Activated naive CD8-positive, alpha-beta T cell (primary cell): ENCODE results near the gene NAB2.
A peak's percentile ranks its signal among the peaks of the same experiment; 100 is the strongest.

Experiments used
- H3K27ac Mint-ChIP-seq: one replicate; pipeline ENCODE4 v1.8.0; 2021; ENCODE audit warnings: mixed read lengths
- H3K27me3 Mint-ChIP-seq: one replicate; pipeline ENCODE4 v1.8.0; 2021; ENCODE audit warnings: mixed read lengths
- H3K36me3 Mint-ChIP-seq: one replicate; pipeline ENCODE4 v1.8.0; 2021; ENCODE audit warnings: mixed read lengths
- H3K4me1 Mint-ChIP-seq: one replicate; pipeline ENCODE4 v1.8.0; 2021; ENCODE audit warnings: low read depth, mixed read lengths
- H3K4me3 Mint-ChIP-seq: one replicate; pipeline ENCODE4 v1.8.0; 2021; ENCODE audit warnings: mild to moderate bottlenecking, mixed read lengths
- H3K9me3 Mint-ChIP-seq: one replicate; pipeline ENCODE4 v1.8.0; 2021; ENCODE audit warnings: low read depth, mixed read lengths

NAB2 gene

DNA sequence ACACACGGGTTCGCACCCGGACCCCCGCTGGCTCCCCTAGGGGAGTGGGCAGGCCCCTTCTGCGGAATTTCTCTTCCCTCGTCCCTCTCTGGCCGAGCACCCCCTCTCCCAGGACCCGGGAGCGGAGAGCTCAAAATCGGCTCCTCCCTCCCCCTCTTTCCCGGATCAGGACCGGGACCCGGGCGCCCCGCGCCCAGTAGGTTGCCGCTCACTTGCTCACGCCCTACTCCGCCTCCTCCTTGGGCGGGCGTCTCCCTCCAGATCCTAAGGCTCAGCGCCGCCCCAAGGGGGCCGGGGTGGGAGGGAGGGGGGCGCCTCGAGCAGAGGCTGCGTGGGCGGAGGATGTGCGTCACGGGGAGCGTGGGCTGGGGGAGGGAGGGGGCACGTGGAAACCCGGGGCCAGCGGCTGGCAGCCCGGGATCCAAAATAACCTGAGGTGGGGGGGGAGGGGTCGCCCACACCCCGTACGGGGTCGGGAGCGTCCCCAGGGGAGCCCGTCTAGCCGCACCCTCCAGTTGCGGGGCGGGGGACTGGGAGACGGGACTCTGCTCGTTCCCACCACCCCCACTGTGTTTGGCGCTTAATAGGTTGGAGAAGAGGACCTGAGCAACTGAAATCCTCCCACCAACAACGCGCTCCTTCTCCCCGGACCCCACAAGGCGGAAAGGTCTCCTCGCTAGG, 1.8 kb upstream of the NAB2 start:
- peaks cover 52% of the 10 kb centered on the region for H3K4me1 Mint-ChIP-seq
- peak overlapping the region; percentile 93 for H3K4me3 Mint-ChIP-seq
- H3K27me3 Mint-ChIP-seq = no peaks in the 10 kb centered on the region
- no peaks in the 10 kb centered on the region for H3K9me3 Mint-ChIP-seq
- peak overlapping the region; percentile 97 for H3K27ac Mint-ChIP-seq
- H3K36me3 Mint-ChIP-seq = no peaks in the 10 kb centered on the region

DNA sequence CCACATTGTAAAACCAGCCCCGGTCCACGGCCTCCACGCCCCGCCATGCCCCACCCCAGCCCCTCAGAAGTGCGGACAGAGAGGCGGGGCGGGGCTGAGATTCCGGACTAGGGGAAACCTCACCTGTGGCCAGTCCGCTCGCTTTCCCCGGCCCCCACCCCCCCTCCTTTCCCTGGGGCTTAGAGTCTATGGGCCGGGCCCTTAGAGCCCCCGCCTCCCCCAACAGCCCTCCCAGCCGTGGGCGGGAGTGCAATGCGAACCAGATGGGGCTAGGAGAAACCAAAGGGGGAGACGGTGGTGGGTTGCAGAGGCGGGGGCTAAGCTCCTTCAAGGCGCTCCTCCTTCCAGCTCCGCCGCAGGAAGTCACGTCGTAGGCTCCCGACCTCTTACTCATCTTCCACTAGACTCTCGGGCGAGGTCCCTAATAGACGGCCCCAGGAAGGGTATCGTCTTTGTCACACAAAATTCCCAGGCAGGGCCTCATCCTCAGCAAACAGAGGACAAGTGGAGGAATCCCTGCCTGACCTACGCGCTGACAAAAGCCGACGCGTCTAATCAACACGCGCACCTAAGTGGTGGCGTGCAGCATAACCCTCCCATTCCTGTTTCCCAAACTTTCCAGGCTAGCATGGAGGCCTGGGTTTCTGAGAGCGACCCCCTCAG, 1.1 kb upstream of the NAB2 start:
- Mint-ChIP-seq H3K9me3 (no peaks in the 10 kb centered on the region), H3K27me3 (no peaks in the 10 kb centered on the region), H3K27ac (peak overlapping the region; percentile 96), H3K4me1 (peaks cover 58% of the 10 kb centered on the region), H3K36me3 (no peaks in the 10 kb centered on the region), H3K4me3 (peak overlapping the region; percentile 93)

DNA sequence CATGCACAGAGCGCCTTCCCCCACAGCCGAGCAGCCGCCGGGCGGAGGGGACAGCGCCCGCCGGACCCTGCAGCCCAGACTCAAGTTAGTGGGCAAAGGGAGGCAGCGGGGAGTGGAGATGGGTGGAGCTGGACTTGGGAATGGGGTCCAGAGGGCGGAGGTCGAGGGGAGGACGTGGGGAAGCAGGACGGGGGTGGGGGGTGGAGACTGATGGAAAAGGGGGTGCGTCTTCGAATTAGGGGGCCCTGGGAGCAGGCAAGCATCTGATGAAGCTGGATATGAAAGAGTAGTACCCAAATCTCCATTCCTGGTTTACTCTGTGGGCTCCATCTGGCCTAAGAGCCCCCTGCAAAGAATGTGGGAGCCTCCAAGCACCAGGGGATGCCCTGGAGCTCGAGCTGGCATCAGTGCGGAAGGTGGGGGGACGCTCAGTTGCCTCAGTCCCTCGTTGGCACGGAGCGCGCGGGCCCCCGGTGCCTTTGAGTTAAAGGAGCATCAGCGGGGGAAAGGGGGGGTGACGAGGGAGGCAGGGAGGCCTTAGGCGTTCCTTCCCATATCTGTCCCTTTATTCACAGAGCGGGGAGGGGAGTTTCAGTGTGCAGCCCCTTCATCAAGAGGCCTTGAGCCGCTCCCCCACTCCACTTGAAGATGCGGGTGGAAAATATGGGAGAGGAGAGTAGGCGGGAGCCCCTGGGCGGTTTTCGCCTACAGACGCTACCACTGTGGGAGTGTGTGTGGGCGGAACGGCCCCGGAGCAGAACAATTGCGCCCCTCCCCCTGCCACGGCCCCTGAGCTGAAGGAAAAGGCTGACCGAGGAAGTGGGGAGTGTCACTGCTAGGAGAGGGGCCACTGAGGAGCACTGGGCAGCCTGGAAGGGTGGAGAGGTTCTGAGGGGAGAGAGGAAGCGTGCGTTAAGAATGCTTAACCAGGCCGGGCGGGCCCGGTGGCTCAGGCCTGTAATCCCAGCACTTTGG, 644 bp downstream of the NAB2 start:
- Mint-ChIP-seq H3K4me1 (peaks cover 63% of the 10 kb centered on the region), H3K27me3 (no peaks in the 10 kb centered on the region), H3K4me3 (peak overlapping the region; percentile 95), H3K9me3 (no peaks in the 10 kb centered on the region), H3K36me3 (no peaks in the 10 kb centered on the region), H3K27ac (peak overlapping the region; percentile 89)

DNA sequence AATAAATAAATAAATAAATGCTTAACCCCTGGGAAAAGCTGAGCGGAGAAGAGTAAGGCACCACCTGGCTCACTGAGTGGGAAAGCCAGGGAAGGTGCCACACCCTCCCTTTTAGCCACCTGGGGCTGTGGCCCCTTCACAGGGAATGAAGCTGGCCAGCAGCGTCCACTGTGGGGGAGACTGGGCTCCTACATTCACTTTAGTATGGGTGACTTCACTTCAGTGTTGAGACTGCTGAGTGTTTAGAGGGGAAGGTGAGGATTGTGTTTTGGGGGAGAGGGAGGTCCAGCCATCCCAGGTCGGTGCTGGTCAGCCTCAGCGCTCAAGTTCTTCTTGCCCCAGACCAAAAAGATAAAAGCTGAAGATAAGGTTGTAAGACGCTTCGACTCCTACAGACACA, 1.6 kb downstream of the NAB2 start:
- no peaks in the 10 kb centered on the region for H3K36me3 Mint-ChIP-seq
- no peaks in the 10 kb centered on the region for H3K9me3 Mint-ChIP-seq
- H3K4me1 Mint-ChIP-seq = peaks cover 61% of the 10 kb centered on the region
- H3K4me3 Mint-ChIP-seq = peak overlapping the region; percentile 95
- no peaks in the 10 kb centered on the region for H3K27me3 Mint-ChIP-seq
- peak overlapping the region; percentile 84 for H3K27ac Mint-ChIP-seq

DNA sequence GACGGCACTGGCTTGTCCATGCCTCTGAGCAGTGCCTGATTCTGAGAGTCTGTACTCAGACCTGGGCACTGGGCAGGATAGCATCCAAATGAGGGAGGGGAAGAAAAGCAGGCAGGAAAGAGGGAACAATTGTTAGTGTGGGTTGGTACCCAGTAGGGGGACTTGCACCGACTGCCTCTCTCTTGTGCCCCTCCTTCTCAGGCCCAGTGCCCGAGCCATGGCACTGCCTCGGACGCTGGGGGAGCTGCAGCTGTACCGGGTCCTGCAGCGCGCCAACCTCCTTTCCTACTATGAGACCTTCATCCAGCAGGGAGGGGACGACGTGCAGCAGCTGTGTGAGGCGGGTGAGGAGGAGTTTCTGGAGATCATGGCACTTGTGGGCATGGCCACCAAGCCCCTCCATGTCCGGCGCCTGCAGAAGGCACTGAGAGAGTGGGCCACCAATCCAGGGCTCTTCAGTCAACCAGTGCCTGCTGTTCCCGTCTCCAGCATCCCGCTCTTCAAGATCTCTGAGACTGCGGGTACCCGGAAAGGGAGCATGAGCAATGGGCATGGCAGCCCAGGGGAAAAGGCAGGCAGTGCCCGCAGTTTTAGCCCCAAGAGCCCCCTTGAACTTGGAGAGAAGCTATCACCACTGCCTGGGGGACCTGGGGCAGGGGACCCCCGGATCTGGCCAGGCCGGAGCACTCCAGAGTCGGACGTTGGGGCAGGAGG, 2.2 kb downstream of the NAB2 start:
- Mint-ChIP-seq H3K36me3 (peaks cover under 1% of the 10 kb centered on the region), H3K27ac (peak overlapping the region; percentile 84), H3K4me3 (peak overlapping the region; percentile 95), H3K4me1 (peaks cover 56% of the 10 kb centered on the region), H3K9me3 (no peaks in the 10 kb centered on the region), H3K27me3 (no peaks in the 10 kb centered on the region)

DNA sequence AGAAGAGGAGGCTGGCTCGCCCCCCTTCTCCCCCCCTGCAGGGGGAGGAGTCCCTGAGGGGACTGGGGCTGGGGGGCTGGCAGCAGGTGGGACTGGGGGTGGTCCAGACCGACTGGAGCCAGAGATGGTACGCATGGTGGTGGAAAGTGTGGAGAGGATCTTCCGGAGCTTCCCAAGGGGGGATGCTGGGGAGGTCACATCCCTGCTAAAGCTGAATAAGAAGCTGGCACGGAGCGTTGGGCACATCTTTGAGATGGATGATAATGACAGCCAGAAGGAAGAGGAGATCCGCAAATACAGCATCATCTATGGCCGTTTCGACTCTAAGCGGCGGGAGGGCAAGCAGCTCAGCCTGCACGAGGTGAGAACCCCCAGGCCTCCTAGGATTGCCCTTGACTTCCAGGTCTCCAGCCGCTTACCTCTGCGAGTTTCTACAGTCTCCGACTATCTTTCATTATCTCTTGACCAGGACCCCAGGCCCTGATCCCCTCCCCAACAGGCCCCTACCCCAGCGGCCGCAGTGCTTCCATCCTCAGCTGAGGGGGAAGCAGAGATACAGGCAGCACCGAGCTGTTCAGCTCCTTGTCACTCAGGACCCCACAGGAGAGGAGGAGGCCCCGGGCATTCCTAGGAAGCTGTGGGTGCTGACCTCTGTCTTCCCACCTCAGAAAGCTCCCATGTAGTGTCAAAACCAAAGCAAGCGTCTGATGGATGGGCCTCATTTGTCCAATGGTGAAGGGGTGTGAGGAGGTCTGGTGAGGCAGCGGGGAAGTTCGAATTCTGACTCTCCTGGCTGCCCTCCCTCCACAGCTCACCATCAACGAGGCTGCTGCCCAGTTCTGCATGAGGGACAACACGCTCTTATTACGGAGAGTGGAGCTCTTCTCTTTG, 3.0 kb downstream of the NAB2 start:
- Mint-ChIP-seq H3K4me1 (peaks cover 53% of the 10 kb centered on the region), H3K27me3 (no peaks in the 10 kb centered on the region), H3K27ac (peak overlapping the region; percentile 83), H3K36me3 (peaks cover 3% of the 10 kb centered on the region), H3K4me3 (peak overlapping the region; percentile 95), H3K9me3 (no peaks in the 10 kb centered on the region)

DNA sequence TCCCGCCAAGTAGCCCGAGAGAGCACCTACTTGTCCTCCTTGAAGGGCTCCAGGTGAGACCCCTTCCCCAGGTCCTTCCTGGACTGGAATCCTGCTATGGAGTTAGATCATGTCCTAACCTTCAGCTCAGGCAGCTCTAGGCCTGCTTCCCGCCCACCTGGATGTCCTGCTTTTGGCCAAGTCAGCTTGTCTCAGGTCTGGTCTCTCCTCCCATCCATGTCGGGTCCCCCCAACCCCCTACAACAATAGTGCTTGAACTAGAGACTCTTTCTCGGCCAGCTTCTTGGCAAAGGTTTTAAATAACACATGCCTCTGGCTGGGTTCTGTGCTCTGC, 3.6 kb downstream of the NAB2 start:
- no peaks in the 10 kb centered on the region for H3K9me3 Mint-ChIP-seq

DNA sequence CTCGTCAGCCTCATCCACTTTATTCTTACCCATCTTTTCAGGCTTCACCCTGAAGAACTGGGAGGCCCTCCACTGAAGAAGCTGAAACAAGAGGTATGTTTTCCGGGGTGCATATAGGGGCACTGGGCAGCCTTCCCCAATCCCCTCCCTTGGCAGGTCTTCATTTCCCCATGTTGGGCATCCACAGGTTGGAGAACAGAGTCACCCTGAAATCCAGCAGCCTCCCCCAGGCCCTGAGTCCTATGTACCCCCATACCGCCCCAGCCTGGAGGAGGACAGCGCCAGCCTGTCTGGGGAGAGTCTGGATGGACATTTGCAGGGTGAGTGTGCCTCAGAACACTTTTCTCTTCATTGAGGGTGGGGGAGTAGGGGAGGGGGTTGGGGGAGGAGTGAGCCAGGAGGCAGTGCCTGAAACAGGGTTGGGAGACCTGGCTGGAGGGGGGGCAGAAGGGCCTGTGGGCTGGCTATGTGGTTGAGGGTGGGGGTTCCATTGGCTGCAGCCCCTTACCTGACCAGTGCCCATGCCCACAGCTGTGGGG, 4.0 kb downstream of the NAB2 start:
- peak overlapping the region; percentile 80 for H3K4me3 Mint-ChIP-seq
- H3K36me3 Mint-ChIP-seq = peaks cover 3% of the 10 kb centered on the region
- peaks cover 51% of the 10 kb centered on the region for H3K4me1 Mint-ChIP-seq

More for the DNA sequence above, 3.6 kb downstream of the NAB2 start:
- peaks cover 53% of the 10 kb centered on the region for H3K4me1 Mint-ChIP-seq
- H3K36me3 Mint-ChIP-seq = peaks cover 3% of the 10 kb centered on the region
- no peaks in the 10 kb centered on the region for H3K27me3 Mint-ChIP-seq
- peak overlapping the region; percentile 74 for H3K4me3 Mint-ChIP-seq
- peak overlapping the region; percentile 83 for H3K27ac Mint-ChIP-seq

DNA sequence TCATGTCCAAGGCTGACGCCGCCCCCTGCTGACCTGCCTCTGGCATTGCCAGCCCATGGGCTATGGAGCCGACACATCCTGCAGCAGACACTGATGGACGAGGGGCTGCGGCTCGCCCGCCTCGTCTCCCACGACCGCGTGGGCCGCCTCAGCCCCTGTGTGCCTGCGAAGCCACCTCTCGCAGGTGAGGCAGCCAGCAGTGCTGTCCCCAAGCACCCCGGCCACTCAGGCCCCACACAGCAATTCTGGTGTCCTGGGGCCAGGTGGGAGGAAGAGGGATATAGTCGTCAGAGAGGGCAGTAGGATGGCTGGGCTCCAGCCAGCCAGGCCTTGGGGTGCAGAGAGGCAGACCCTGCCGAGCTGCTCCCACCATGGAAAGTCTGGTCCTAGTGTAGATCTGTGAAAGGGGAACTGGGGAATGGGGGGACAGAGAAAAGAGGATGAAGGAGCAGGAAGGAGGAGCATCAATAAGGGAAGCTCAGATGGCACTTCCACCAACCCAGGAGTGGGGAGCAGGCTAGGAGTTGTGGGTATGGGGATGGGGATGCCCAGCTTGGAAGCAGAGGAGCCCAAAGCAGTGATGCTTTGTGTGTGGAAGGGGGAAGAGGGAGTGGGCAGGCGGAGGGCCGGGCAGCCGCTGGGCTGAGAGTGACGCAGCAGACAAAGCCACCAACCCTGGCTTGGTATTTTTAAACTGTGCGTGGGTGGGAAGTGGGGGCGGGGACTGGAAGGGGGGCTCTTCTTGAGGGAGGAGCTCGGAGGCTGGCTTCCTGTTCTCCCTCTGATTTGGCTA, 4.7 kb downstream of the NAB2 start:
- peak overlapping the region; percentile 87 for H3K27ac Mint-ChIP-seq
- H3K27me3 Mint-ChIP-seq = no peaks in the 10 kb centered on the region
- no peaks in the 10 kb centered on the region for H3K9me3 Mint-ChIP-seq
- H3K4me3 Mint-ChIP-seq = peak overlapping the region; percentile 80
- peaks cover 3% of the 10 kb centered on the region for H3K36me3 Mint-ChIP-seq
- H3K4me1 Mint-ChIP-seq = peaks cover 52% of the 10 kb centered on the region

More for the DNA sequence above, 4.0 kb downstream of the NAB2 start:
- no peaks in the 10 kb centered on the region for H3K9me3 Mint-ChIP-seq
- no peaks in the 10 kb centered on the region for H3K27me3 Mint-ChIP-seq
- peak overlapping the region; percentile 83 for H3K27ac Mint-ChIP-seq

DNA sequence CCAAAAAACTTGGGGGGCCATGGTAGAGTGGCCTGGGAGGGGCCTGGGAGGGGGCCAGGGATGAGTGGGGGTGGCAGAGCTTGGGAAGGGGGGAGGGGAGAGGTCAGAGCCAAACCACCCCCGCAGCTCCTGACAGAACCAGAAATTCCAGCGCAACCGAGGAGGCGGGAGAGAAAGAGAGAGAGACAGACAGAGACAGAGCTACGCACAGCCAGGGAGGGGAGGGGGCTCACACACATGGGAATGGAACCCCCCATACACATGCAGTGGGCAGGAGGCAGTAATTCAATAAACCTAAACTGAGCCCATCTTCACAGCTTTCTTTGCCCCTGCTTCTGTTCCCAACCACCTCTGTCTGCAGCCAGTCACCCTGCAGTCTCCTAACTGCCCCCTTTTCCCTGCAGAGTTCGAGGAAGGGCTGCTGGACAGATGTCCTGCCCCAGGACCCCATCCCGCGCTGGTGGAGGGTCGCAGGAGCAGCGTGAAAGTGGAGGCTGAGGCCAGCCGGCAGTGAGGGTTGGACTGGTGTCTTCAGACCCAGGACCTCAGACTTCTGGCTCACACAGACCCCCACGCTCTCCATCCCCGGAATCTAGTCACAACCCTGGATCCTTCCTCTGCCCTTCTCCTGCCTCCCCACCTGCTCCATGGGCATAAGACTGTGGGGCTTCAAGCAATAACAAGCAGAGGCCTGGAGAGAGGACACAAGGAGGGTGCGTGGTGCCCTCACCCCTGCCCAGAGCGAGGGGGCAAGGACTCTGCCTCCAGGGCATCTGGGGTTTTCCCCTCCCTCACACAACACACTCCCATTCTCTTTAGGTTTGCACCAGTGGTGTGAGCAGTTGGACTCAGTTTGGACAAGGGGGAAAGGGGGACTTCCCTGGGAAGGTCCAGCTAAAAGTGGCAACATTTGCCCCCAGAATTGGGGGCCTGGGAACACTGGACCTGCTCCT, 5.6 kb downstream of the NAB2 start:
- H3K4me3 Mint-ChIP-seq = peak overlapping the region; percentile 57
- H3K4me1 Mint-ChIP-seq = peaks cover 54% of the 10 kb centered on the region
- H3K9me3 Mint-ChIP-seq = no peaks in the 10 kb centered on the region
- no peaks in the 10 kb centered on the region for H3K27me3 Mint-ChIP-seq
- H3K27ac Mint-ChIP-seq = peak overlapping the region; percentile 68
- H3K36me3 Mint-ChIP-seq = peaks cover 3% of the 10 kb centered on the region

DNA sequence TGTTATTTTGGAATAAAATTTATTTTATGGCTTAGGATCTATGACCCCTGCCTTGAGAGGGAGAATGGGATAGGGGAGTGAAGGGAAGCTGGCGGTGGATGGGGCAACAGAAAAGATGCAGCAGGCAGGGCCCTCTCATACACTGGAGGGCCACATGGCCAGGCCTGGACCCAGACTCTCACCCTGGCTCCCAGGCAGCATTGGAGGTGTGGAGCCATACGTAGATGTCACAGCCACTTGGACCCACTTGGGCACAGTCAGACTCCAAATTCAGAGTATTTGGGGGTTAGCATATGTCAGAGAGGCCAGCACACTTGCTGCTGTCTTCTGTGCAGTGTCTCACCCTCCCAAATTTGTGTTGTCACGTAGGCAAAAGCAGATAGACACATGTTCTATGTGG, 6.5 kb downstream of the NAB2 start:
- H3K9me3 Mint-ChIP-seq = no peaks in the 10 kb centered on the region
- H3K36me3 Mint-ChIP-seq = peaks cover 3% of the 10 kb centered on the region
- H3K27ac Mint-ChIP-seq = peak overlapping the region; percentile 80
- H3K4me1 Mint-ChIP-seq = peaks cover 57% of the 10 kb centered on the region
- no peak overlapping the region for H3K4me3 Mint-ChIP-seq
- H3K27me3 Mint-ChIP-seq = no peaks in the 10 kb centered on the region

DNA sequence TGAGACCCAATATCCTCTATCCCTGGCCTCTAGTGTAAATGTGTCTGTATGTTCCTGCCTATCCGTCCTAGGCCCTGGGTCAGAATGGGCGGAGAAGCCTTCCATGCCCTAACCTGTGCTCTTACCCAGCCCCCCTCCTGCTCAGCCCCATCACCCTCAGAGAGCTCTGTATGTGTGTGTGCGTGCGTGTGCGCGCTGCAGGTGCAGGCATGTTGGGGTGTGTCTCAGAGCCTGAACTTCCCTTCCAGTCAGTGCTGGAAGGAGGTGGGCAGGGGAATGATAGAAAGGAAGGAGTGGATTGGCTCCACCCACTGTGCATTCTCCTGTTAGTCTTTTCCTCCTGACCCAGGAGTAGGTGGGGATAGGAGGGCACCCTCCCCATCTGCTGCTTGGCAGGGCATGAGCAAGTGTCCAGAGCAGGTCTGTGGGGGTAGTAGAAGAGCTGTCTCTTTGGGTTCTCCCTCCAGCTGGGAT, 7.2 kb downstream of the NAB2 start:
- no peak overlapping the region for H3K4me3 Mint-ChIP-seq
- peaks cover 3% of the 10 kb centered on the region for H3K36me3 Mint-ChIP-seq
- H3K9me3 Mint-ChIP-seq = no peaks in the 10 kb centered on the region
- no peaks in the 10 kb centered on the region for H3K27me3 Mint-ChIP-seq
- peak overlapping the region; percentile 80 for H3K27ac Mint-ChIP-seq
- peaks cover 56% of the 10 kb centered on the region for H3K4me1 Mint-ChIP-seq
